Measurements from ENCODE around the gene NDUFA8.

DNA sequence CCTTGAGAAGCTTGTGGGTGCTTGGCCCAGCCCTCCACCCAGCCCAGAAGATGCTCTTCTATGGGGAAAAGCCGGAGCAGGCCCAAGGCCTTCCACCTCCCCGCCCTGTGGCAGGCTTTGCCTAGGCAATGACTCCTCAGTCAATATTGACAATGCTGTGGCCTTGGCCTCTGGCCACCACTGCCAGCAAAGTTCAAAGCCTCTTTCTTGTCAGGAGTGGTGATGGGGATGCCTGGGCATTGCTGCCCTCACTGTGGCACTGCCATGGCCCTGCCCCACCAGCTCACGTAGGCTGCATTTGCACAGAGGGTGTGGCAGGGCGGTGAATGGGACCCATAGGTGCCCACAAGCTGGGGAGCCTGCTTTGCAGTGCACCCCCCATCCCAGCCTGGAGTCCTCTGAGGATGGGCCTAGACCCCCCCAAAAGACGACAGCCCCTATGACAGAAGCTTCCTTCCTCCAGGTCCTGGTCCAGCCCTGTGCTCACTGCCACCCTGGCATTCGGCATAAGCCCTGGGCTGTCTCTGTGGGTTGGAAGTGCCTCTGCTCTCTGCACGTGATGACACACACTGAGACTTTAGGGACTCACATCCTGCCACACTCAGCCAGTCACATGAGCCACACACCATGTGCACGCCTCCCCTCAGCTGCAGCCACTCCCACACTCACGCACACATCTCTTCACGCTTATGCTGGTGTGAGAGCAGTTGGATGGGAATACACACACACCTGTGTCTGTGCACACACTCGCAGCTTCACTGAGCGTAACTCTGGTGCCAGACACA, 31.2 kb upstream of the NDUFA8 start:
- no peak for TF ChIP-seq NR2C2 (CRISPR knock-in tag; IDR thresholded peaks at IDR 0.05)
- TF ChIP-seq CTCF (IDR thresholded peaks at IDR 0.05) = no peak
- no peak for TF ChIP-seq NR3C1 (CRISPR knock-in tag; conservative IDR thresholded peaks at IDR 0.05; ENCODE audit: low read depth)
- no peak for TF ChIP-seq ATF2 (CRISPR knock-in tag; IDR thresholded peaks at IDR 0.05; ENCODE audit: borderline replicate concordance, low read depth)
- no peak for TF ChIP-seq AFF4 (CRISPR knock-in tag; IDR thresholded peaks at IDR 0.05; ENCODE audit: borderline replicate concordance)
- TF ChIP-seq, protein P1, sequence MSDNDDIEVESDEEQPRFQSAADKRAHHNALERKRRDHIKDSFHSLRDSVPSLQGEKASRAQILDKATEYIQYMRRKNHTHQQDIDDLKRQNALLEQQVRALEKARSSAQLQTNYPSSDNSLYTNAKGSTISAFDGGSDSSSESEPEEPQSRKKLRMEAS (CRISPR knock-in tag; IDR thresholded peaks at IDR 0.05) = no peak
- TF ChIP-seq, protein P2, sequence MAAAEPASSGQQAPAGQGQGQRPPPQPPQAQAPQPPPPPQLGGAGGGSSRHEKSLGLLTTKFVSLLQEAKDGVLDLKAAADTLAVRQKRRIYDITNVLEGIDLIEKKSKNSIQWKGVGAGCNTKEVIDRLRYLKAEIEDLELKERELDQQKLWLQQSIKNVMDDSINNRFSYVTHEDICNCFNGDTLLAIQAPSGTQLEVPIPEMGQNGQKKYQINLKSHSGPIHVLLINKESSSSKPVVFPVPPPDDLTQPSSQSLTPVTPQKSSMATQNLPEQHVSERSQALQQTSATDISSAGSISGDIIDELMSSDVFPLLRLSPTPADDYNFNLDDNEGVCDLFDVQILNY (CRISPR knock-in tag; IDR thresholded peaks at IDR 0.05) = no peak
- no peak for TF ChIP-seq SMAD4 (CRISPR knock-in tag; IDR thresholded peaks at IDR 0.05)
- TF ChIP-seq ZNF512 (CRISPR knock-in tag; IDR thresholded peaks at IDR 0.05; ENCODE audit: borderline replicate concordance) = no peak

Measured in WTC11 (cell line).